CD4-positive, alpha-beta T cell treated with Interleukin-4 for 4 hours (primary cell): Measurements from ENCODE around the gene LRTM1.

Experiments used
- DNase-seq: peaks from one replicate; pipeline ENCODE4 v3.0.0-alpha.2; 2020

Gene LRTM1

GRCh38 chr3:54928046-54928770, at the start of gene LRTM1:
Gene LRTM1, minus strand, starts transcription at chr3:54928059. Its CDS starts 148 bp downstream, at chr3:54927911.
- no peak for DNase-seq

GRCh38 chr3:54977439-54977838, 49.6 kb upstream of the LRTM1 start:
- no peak for DNase-seq

GRCh38 chr3:54970895-54971294, 43.0 kb upstream of the LRTM1 start:
- no peak for DNase-seq

- DNase-seq: no peak
These were observed 41.8 kb upstream of the LRTM1 start for GRCh38 chr3:54969652-54970051.

GRCh38 chr3:54968546-54969172, 40.8 kb upstream of the LRTM1 start:
- no peak for DNase-seq

- DNase-seq: no peak
These were observed 39.9 kb upstream of the LRTM1 start for GRCh38 chr3:54967731-54968161.

- DNase-seq: no peak
These were observed 39.1 kb upstream of the LRTM1 start for GRCh38 chr3:54966979-54967378.

GRCh38 chr3:54965746-54966145, 37.9 kb upstream of the LRTM1 start:
- DNase-seq: no peak

GRCh38 chr3:54964081-54964480, 36.2 kb upstream of the LRTM1 start:
- no peak for DNase-seq

GRCh38 chr3:54963641-54964040, 35.8 kb upstream of the LRTM1 start:
- DNase-seq: no peak

GRCh38 chr3:54962200-54962599, 34.3 kb upstream of the LRTM1 start:
- DNase-seq: no peak

- no peak for DNase-seq
These were observed 32.8 kb upstream of the LRTM1 start for GRCh38 chr3:54960701-54961100.

GRCh38 chr3:54960082-54960481, 32.2 kb upstream of the LRTM1 start:
- no peak for DNase-seq

GRCh38 chr3:54957711-54958110, 29.9 kb upstream of the LRTM1 start:
- no peak for DNase-seq

- no peak for DNase-seq
These were observed 28.1 kb upstream of the LRTM1 start for GRCh38 chr3:54955941-54956340.

GRCh38 chr3:54955496-54955895, 27.6 kb upstream of the LRTM1 start:
- no peak for DNase-seq

- DNase-seq: no peak
These were observed 26.7 kb upstream of the LRTM1 start for GRCh38 chr3:54954521-54954920.

- DNase-seq: no peak
These were observed 26.2 kb upstream of the LRTM1 start for GRCh38 chr3:54954022-54954421.

GRCh38 chr3:54951405-54951804, 23.5 kb upstream of the LRTM1 start:
- no peak for DNase-seq

GRCh38 chr3:54950391-54951003, 22.6 kb upstream of the LRTM1 start:
- no peak for DNase-seq

GRCh38 chr3:54949491-54950044, 21.7 kb upstream of the LRTM1 start:
- no peak for DNase-seq

GRCh38 chr3:54941690-54942362, 14.0 kb upstream of the LRTM1 start:
- no peak for DNase-seq

GRCh38 chr3:54940971-54941370, 13.1 kb upstream of the LRTM1 start:
- DNase-seq: no peak
